D341Med (cell line): ENCODE results near the gene WDR70.
"Not testable (repeated sequence)": the region's sequence is repeated elsewhere in the genome, so short reads cannot be mapped to it uniquely, and the experiment has no call there.

Experiments
- DNase-seq: peaks from one replicate; pipeline ENCODE4 v3.0.0; 2012; ENCODE audit warnings: low spot score

The WDR70 gene

DNA sequence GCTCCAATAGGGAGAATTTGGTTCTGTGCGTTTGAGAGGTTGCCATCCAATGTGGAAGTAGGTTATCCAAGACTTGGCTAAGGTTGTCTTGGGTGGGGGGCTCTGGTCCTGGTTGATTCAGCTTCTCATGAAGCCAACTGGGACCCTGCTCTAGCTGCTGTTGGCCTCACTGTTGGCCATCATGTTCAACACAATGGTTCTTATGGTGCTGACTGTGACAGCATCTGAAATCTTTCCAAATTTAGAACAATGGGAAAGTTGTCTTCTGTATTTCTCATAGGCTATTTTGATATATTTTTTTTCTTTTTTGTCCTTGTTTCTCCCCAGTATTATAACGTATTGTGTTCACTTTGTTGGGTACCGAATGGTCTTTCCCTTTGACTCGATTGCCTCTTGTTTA, 388.8 kb downstream of the WDR70 start:
- DNase-seq, result no peak

DNA sequence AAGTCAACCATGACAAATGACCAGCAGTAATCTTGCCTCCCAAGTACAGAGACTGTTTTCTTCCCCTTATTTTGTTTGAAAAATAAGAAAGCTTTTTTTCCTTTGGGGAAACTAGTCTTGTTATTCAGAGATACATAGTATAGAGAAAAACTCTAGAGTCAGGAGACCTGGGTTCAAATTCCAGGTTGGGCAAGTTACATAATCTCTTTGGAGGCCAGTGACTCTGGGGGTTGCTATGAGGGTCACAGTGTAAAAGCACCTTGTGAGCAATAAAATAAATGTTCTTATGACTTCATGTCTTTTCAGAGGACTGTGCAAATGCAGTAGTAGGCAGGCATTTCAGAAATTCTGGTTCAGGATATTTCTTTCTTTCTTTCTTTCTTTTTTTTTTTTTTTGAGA, 389.3 kb downstream of the WDR70 start:
- DNase-seq, result no peak

DNA sequence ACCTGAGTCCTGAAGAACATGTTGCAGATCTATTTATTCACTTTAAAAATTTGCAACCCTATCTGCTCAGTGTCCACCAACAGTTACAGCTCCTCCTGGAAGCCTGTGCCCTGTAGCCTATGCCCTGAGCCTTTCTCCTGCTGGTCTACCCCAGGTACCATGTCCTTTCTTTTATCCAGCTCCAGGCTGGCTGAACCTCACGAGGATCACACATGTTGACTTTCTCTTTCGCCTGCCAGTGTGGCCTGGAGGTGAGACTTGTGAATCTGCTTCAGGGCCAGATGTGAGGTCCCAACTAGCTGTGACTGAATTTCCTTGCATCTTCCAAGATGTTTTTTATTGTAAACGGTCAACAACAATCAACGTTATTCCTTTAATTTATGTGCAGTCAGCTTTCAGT, 390.0 kb downstream of the WDR70 start:
- DNase-seq, result no peak

DNA sequence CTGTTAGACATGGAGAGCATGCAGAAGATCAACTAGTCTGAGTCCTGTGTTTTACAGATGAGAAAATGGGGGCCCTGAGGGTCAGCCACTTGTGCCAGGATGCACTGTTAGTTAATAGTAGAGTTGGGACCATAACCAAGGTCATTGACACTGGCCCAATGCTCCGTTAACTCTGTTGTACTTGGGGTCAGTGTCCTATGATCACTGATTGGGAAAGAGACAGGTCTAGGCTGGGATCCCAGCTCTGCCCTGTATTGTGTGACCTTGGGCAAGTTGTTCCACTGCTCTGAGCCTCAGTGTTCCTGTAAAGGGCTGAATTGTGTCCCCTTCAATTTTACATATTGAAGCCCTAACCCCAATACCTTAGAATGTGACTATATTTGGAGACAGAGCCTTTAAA, 390.7 kb downstream of the WDR70 start:
- no peak for DNase-seq

DNA sequence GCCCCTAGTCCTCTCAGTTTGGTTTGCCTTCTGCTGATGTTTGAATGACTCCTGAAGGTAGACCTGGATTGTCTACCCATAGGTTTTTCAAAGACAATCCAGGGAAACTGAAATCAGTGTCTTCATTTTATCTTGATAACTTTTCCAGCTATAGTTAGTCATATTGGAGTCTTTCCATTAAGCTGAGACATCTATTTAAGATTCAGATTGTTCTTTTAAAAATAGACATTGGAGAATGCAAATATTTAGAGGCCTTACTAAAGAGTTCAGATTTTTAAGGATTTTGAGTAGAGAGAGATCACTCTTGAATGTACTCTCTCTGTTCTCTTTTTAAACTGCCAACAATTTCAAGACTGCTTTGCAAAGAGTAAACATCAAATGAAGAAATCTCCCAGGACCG, 391.7 kb downstream of the WDR70 start:
- no peak for DNase-seq

DNA sequence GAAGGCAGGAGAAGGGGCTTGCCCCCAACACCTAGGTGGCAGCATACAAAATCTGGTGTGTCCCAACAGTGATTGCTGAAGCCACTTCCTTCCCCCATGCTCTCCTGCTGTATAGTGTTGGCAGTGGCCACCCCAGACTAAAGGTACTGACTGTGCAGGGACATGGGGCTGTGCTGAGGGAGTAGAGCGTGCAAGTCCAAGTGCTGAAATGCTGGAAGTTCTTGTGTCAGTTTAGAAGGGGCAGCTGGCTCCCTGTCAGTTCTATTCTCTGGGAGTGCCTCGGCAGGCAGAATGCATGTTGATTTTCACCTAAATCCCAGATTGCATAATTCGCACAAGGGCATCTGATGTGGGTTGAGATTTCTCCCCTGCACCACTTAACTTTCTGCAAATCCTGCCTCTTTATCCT, 392.1 kb downstream of the WDR70 start:
- no peak for DNase-seq

DNA sequence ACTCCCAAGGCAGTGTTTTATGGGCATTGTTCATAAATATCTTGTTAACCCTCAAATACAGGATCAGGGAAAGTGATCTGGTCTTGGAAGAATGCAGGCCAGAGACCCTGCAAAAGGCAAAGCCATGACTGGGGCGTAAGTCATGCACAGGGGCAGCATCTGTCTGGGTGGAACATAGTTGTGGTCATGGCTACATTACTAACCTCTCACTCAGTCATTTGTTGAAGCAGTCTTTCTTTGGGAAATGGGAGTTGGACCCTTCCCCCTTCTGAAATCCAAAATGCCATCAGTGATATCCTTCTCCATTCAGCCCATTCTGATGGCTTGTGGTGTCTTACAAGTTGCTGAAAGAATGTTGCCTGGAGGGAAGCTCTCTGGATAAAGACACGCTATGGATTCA, 392.6 kb downstream of the WDR70 start:
- DNase-seq, result no peak

DNA sequence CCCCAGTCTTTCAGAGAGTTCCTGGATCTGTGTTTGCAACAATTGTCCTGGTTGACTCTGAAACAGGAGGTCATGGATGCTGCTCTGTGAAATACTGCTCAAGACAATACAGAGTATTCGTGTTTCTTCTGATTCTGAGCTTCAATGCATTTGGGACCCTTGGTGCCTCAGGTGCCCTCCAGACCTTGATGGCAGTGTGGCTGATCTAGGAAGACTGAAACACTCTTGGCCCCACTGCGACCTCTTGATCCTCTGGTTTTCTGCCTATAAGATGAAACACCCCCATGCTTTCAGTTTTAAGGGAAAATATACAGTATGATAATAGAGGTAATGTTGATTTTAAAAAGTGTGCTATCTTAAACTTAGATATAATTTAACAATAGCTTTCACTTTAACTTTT, 393.1 kb downstream of the WDR70 start:
- DNase-seq, result no peak

DNA sequence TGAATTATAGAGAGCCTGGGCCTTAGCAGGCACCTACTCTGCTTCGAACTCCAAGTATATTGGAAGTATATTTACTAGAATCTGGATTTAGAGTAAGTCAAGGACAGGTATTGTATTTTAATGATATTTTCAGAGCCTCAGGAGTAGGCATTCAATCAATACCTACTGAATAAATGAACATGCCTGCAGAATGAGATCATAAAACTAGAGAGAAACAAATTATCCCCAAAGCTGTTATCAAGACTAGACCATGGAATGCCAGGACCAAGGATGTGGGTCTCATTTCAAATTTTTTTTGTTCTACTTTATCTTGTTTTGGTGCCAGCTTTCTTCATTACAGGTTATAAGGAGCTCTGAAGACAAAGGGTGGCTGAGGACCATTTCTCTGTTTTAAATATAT, 394.7 kb downstream of the WDR70 start:
- no peak for DNase-seq

DNA sequence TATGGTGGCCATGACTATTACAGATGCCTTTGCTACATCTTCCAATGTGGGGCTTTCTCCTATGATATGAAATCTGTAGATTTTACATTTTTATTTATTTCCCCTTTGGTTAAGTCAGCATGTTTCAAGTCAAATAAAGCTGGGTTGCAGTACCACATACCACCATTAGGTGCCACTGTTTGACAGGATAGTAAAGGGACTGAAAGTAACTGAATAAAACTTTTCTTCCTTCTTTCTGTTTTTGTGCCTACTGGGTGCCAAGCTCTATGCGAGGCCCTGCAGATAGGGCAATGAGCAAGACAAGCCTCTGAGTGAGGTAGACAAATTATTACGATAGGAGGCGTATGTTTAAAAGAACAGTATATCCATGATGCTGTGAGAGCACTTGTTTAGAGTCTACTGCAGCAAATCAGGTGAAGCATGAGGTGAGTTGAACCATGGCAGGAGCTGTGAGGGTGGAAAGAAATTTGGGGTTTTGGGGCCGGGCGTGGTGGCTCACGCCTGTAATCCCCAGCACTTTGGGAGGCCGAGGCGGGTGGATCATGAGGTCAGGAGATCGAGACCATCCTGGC, 395.9 kb downstream of the WDR70 start:
- DNase-seq, result no peak

DNA sequence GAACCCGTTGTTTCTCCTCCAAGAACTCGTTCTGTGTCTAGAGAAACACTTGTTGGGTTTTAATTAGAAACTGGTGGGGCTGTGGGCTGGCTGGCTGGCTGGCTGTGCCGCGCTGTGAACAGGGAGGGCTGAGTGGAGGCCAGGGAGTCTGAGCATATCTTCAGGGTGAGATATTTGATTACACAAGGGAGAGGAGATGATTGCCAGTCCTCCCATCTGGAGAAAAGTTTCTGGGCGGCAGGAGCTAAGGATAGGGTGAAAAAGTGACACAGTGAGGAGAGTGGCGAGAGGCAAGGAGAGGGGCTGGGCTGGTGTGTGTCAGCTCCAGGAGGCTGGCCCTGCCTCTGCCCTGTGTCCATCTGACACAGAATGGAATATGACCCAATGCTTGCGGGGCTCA, 397.7 kb downstream of the WDR70 start:
- DNase-seq, result no peak

DNA sequence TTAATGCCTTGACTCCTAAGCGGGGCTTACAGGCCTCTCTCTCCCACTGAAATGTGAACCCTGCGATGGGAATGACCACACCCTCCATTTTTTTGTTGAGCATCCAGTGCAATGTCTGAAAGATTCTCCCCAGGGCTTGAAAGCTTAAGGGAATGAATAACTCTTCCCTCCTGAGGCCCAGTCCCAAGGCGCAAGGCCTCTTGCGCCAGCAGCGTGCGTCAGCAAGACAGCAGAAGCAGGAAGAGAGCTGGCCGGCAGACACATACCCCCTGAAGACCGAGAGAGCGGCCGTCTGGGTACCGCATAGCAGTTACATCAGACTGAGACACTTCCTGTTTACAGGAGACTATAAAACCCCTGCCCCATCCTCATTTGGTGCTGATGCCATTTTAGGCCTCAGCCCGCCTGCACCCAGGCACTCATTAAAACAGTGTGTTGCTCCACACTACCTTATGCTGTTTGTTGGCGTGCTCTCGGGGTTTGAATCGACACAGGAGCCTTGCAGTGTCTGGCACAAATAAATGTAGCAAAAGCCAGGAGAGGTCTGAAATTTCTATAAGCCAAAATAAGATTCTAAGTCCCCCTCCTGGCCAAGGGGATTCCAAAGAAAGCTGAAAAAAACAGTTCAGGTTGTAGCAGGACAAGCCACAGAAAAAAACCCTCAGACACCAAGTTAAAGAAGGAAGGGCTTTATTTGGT, 398.5 kb downstream of the WDR70 start:
- no peak for DNase-seq

DNA sequence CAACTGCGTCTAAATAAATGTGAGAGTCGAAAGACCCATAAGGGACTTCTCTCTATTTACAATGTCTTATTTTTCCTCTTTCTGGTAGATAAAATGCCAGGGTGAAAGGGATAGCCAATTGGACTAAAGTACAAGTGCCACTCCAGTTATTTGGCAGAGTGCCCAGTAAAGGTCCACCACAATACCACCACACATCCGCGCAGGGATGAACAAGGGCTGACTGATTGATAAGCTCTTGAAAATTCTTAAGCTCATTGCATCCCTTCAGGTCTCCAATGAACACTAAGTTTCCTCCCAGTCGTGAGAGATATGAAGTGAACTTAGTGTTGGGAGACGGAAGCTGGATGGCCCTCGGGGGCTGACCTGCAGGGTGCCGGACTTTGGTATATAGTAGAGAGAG, 402.3 kb downstream of the WDR70 start:
- not testable (repeated sequence) for DNase-seq

DNA sequence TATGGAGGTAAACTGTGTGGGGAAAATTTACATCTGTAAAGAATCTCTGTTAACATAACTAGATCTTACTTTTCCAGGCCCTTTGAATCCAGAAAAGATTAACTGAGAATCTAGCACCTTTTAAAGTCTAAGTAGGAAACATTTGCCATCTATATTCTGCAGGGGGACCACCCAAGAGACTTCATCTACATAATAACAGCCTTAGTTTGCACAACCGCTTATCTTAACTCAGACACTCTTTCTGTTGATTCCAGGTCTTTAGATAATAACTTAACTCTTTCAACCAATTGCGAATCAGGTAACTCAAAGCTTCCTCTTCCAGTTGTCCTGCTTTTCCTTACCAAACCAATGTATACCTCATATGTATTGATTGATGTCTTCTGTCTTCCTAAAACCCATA, 407.3 kb downstream of the WDR70 start:
- DNase-seq, result no peak

DNA sequence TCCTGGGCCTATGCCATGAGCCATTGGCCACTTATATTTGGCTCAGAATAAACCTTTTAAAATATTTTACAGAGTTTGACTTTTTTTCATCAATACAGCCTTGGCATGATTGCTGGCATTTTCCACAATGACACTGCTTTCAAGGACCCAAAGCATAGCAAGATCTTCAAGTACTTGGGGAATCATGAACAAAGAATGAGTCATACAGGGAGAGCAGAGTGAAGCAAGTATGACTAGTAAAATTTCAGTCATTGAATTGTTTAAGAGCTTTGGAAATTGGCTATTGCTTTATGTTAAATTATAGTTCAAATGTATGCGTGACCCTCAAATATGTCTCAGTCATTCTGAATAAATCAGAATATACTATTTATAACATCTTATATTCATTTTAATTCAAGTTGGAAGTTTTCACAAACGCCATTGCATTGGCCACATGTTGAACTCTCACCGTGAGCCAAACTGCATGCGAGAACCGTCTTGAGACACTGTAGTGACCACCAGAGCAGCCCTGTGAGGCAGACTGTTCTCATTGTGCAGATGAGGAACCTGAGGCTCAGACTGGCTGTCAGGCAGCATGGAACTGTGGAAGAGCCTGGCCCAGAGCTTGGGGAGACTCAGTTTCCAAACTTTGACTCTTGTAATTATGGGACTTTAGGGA, 407.9 kb downstream of the WDR70 start:
- no peak for DNase-seq

DNA sequence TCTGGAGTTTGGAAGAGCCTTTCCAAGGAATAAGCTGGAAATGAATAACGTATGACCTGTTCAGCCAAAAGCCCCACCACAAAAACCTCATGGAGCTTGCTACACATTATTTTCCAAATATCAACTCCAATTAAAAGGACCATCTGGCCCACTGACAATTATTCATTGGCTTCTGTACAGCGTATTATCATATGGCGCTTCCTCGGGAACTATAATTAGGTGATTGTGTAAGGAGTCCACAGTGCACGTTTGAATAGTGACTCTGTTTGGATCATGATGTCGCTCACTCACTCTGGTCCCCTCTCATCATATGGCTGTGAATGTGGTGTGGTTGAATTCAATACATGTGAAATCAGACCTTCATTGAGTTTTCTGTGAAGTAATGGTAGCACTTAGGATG, 408.6 kb downstream of the WDR70 start:
- DNase-seq, result no peak

DNA sequence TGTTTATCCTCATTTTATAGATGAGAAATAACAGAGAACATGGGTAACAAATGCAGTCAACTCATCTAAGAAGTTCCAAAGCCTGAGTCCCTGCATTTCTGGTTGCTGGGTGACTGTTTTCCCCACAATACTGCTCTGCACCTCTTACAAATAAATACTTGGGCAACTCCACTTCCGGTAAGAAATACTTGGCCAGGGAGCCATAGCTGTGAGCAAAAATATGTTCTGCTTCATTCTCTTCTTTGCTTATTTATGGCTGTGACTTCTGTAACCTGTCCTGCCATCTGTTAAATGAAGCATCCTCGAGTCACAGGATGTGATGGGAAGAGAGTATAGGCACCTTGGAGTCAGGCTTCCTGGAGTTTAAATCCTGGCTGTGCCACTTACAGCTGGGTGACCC, 410.9 kb downstream of the WDR70 start:
- DNase-seq, result no peak

DNA sequence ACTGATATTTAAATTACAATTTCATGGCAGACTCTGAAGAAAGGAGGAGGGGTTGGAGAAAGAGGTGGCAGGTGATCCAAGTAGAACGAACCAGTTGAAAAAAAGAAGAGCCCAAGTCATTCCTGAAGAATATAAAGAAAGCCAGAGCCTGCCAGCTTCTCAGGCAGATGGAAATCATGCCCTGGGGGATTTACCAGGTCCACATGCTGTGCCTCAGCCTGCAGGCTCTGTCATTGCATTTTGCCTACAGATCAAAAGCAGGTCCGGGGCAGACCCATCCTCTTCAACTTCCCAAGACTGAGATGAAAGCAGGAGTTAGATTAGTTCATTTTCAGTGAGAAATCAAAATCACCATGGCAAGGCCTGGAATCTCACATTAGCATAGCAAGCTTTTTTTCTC, 412.2 kb downstream of the WDR70 start:
- no peak for DNase-seq

DNA sequence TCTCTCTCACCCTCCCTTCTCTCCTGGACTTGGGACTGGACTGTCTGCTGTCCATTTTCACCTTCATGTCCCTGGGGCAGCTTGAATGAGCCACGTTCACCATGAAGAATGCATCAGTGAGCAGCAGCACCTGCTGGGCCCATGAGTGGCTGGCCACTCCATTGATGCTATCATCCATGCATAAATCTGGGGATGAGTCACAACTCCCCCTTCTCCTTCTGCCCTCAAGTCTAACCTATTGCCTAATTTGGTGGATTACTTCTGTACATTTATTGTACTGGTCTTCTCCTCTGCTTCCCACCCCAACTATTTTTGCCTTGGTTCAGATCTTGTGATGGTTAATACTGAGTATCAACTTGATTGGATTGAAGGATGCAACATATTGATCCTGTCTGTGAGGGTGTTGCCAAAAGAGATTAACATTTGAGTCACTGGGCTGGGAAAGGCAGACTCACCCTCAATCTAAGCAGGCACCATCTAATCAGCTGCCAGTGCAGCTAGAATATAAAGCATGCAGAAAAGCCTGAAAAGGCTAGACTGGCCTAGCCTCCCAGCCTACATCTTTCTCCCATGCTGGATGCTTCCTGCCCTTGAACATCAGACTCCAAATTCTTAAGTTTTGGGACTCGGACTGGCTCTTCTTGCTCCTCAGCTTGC, 414.0 kb downstream of the WDR70 start:
- DNase-seq, result no peak

DNA sequence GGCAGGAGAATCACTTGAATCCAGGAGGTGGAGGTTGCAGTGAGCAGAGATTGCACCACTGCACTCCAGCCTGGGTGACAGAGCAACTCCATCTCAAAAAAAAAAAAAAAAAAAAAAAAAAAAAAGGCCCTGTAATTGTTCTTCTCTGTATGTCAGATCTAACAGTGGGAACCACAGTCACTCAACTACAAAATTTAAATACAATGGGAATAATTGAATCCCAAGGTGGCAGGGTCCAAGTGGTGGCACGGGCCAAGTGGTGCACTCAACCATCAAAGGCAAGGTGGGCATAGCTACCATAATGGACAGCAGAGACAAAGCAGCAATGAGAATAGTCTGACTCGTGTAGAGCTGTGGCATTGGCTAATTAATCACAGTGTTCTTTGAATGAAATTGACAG, 416.2 kb downstream of the WDR70 start:
- DNase-seq, result not testable (repeated sequence)

DNA sequence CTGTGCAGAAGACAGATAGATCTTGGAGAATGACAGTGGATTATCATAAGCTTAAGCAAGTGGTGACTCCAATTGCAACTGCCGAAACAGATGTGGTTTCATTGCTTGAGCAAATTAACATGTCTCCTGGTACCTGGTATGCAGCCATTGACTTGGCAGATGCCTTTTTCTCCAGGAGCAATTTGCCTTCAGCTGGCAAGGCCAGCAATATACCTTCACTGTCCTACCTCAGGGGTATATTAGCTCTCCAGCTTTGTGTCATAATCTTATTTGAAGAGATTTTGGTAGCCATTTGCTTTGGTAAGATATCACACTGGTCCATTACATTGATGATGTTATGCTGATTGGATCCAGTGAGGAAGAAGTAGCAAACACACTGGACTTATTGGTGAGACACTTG, 417.3 kb downstream of the WDR70 start:
- DNase-seq, result not testable (repeated sequence)

DNA sequence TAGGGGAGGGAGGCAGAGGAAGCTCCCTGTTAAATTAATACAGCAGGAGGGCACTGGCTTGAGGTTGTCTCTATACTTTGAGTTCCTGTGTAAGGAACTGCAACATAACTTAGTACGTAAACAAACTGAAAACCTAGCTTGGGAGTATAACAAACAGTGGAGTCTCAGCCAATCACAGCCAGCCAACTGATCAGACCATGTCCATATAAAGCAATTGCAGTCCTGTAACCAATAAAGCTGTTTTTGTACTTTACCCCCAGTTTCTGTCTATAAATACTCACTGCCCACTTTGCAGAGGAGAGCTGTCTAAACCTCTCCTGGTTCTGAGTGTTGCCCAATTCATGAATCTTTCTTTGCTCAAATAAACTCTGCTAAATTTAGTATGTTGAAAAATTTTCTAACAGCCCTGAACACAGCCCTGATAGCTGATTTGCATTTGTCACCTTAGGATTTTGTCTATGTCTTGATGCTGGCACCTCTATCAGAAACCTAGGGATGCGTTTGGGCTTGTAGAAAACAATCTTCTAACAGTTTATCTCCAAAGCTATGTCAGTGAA, 420.8 kb downstream of the WDR70 start:
- no peak for DNase-seq

DNA sequence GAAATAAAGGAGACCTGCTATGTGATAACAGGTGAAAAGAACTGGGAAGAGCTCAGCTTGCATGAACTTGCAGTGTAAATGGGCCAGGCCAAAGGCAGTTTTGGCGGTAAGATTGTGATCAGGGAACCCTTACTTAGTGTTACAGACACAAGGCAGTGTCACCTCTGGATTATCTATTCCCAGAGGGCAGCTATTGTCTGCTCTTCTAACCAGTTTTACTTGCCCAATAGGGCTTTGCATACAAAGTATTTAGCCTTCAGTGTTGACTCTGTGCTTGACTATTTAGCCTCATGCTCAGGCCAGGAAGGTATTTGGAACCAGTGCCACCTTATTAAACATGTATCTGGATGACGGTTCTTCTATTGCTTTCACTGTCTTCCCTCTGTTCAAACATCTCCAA, 422.4 kb downstream of the WDR70 start:
- no peak for DNase-seq
